CD4-positive, alpha-beta T cell treated with Interleukin-15 for 1 hour (primary cell): ENCODE results near the gene NECAB2.
A peak's percentile ranks its signal among the peaks of the same experiment; 100 is the strongest.

Experiments used
- DNase-seq: peaks from one replicate; pipeline ENCODE4 v3.0.0-alpha.2; 2020

Gene NECAB2

DNA sequence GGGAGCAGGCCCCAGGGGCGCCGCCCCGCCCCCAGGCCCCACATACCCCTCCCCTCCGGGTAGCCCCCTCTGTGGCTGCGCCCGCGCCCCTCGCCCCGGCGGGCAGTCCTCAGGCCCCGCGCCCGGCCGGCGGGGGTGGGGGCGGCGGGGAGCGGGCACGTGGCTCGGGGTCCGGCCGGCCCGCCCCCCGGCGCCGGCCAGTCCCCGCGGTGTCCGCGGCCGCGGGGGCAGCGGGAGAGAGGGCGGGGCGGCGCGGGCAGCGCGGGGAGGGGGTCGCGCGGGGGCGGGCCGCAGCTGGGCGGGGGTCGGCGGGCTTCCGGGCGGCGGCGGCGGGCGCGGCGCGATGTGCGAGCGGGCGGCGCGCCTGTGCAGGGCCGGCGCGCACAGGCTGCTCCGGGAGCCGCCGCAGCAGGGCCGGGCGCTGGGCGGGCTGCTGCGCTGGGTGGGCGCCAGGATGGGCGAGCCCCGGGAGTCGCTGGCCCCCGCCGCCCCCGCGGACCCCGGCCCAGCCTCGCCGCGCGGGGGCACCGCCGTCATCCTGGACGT lies 335 bp downstream of the NECAB2 start:
- DNase-seq: no peak

DNA sequence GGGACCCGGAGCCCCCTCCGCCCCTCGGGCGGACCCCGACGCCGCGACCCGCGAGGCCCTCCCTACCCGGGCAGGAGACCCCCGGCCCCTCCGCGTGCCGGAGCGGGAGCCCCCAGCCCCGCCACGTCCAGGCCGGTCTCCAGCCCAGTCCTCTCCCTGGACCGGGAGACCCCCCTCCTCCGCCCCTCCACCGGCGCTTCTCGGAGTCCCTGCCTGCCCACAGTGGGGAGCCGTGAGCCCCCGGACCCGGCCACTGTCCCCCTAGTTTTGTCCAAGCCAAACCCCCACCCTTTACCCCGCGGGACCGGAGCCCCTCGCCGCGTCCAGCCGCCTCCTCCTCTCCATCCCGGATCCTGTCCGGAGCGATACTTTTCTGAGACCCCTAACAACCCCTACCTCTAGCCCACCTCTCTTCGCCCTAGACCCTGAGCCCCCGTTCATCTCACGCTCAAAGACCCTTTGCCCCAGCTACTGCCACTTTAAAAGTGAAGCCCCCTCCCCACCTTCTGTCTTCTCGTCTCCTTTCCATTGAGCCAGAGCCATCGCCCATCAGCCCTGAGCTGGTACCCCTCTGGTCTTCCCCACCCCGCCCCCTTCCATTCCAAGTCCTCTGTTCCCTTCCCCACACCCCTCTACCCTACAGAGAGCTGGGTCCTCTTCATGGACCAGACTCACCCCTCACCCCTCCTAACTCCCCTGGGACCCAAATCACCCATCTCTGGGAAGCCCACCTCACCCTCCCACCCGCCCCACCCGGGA lies 1.0 kb downstream of the NECAB2 start:
- DNase-seq: no peak

DNA sequence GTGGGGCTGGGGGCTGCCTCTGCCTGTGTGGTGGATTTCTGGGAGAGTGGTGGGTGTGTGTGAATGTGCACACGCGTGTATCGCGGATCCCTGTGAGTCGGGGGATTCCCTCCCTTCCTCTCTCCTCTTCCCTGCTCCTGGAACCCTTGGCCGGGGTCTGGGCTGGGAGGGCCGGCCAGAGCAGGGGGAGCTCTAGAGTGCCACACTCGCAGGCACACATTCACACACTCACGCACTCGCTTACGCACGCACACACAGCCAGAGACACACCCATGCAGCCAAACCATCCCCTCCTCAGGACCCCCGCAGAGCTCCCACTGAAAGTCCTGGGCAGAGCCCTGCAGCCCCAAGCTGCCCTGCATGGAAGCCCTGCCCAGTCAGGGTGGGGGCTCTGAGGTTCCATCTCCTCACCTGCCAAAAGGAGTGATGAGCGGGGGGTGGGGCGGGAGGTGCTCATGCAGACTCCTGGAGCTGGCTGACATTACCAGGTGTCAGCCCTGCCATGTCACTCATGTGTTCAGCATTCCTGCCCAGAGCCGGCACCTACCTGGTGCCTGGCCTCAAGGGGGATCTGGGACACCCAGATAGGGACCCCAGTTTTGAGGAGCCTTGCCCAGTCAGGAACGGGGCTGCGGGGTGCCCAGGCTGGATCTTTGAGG lies 1.9 kb downstream of the NECAB2 start:
- DNase-seq: no peak

DNA sequence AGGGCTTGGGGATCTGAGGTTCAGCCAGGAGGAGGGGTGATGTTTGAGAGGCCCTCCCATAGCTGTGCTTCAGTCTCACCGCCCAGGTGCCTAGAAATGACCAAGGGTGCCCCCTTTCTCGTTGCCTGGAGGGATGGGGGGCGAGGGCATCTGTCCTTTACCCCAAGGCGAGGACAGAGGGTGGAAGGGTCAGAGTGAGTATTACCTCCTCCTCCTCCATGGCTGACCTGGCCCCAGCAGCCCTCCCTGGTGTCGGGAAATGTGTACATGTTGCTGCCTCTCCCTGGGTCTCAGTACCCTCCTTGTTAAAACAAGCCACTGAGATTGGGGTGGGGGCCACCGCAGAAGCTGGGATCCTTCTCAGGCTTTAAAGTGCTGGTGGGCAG lies 2.4 kb downstream of the NECAB2 start:
- DNase-seq: no peak

DNA sequence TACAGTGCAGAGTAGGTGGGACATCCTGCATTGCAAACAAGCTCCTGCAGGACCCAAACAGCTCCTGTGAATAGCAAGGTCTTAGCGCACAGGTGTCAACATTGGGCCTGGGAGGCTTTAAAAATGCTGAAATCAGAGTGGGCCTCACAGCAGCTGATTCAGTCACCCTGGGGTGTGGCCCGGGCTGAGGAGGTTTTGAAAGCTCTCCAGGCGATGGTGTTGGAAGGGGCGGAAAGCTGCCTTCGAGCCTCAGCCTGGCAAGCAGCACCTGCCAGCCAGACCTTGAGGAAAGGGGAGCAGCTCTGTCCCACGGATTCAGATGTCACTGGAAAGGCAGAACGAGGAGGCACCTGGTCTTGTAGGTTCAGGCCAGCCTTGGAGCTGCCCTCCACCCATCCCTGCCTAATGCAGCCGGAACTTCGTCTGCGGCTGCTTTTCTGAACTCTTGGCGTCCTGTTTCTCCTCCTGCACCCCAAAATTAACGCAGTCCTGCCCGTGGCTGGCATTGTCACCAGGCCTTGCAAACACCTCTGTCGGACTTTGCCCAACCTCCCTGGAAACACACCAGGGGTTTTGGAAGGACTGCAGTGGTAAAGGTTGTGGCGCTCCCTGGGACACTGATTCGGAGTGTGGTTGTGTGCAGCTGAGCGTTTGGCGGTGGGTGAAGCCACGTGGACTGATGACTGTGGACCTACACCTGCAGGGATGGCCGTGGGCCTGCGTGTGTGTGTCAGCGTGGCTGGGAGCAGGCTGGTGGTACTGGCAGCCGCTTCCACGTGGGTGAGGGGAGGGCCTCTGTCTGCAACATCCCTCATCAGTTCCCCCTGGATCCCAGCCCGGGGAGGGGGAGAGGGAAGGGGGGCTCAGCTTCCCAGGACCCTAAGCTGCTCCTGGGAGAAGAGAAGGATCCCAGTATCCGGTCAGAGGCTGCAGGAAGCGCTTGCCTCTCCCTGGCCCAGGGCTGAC lies 3.4 kb downstream of the NECAB2 start:
- no peak for DNase-seq

DNA sequence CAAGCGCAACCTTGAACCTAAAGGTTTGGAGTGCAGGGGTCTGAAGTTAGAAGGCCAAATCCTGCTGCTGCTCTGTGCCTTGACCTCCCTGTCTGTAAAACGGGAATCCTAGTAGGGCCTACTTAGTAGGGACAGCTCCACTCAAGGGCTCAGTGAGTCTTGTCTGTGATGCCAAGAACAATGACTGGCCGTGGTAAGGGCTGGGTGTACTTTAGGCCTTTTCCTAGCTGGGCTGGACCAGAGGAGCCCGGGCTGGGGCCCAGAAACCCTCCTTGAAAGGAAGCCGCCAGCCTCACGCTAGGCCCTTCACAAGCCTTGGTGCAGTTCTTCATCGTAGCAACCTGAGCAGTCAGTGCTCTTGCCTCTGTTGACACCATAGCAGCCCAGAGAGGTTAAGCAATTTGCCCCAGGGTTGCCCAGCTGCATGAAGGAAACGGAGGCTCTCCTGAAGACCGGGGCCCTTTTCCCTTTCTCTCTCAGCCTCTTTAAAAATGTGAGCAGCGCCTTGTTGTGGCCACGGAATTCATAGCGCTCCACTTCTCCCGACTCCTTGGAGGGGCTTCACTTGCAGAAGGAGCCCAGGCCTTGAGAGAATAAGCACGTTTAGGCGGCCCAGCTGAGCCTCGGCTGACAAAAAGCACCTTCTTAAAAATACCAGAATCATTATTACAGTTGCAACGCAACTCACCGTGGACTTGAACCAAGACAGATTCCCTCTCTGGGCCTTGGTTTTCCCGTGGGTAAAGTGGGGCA lies 4.4 kb downstream of the NECAB2 start:
- DNase-seq: no peak

DNA sequence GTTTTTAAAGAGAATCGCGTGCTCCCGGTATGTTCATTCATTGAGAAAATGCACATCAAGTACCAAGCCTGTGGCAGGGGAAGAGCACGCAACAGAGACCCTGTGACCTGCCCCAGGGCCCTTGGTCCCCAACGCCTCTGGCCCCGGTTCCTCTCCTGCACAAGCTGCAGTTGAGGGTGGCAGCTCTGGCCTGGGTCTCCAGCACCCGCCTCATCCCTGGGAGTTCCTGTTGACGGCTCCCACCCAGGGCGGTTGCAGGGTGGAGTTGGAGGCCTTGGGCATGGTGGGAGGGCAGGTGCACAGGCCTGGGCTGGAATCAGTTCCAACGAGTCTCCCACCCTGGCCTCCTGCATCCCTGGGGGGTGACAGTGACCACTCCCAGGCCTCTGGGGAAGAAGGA lies 5.0 kb downstream of the NECAB2 start:
- DNase-seq: no peak

DNA sequence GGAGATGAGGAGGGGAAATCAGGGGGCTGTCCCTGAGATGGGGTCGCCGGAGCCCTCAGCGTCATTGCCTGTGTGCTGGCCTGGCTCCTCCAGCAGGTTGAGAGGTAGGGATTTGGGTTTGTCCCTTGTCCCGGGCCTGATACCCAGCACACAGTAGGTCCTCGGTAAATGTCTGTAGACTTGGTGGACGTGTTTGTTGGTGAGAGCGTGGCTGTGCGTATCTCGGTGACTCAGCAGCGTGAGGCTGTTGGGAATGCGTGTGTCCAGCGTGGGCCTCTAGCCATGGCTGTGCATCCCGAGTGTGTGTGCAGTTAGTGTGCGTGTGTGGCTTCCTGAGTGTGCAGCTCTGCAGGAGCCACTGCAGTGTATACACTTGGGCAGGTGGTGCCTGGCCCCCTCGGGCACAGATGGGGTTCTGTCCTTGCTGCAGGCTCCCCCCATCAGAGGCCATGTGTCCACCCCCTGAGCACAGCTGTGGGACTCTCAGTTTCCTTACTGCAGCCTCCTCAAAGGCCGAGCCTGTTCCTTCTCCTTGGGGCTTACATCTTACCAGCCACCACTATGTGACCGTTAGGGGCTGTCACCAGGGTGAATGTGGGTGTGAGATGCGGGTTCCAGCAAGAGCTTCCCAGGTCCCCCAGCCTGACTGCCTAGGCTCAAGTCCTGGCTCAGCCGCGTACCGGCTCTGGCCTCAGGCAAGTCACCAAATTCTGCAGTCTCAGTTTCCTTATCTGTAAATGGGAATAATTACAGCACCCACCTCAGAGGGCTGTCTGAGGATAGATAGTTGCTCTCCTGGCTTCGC lies 5.7 kb downstream of the NECAB2 start:
- no peak for DNase-seq

DNA sequence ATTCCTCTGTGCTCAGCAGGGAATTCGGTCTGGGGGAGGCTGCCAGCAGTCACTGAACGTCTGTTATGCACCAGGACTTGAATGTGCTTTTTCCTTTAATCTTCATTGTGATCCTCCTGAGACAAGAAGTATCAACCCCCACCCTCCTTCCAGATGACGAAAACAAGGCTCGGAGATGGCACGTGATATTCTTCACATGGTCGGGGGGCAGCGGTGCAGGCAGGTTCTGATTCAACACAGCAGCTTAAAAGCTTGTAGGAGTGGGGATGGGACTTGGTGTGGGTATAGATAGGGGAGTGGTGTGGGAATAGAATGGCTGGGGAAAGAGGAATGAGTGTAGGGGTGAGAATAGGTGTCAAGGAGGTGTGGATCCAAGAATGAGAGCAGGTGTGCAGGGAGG lies 6.4 kb downstream of the NECAB2 start:
- no peak for DNase-seq

DNA sequence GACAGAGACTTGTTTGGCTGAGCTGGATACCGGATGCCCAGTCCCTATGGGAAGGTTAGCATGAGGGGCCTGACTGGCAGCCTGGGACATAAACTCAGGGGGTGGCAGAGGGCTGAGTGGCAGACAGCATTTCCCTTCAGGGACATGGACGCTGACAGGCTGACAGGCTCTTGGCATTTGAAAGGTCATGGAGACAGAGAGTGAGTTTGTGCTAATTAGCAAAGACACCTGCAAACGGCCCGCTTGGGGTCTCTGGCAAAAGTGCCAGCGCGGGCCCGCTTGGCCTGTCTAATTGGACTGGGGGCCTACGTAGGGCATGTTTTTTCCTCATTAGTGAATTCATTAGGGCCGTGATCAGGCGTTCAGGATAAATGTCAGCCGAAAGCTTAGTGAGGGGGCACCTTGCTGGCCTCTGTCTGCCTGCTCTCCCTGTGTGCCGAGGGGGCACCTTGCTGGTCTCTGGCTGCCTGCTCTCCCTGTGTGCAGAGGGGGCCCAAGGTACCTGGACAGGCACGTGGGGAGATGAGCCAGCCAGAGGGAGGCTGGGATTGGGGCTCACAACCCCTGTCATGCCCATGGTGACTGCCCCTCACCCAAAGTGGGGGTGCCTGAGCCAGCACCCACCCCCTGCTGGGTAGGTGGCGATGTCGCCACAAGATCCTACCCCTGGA lies 7.7 kb downstream of the NECAB2 start:
- DNase-seq: no peak

DNA sequence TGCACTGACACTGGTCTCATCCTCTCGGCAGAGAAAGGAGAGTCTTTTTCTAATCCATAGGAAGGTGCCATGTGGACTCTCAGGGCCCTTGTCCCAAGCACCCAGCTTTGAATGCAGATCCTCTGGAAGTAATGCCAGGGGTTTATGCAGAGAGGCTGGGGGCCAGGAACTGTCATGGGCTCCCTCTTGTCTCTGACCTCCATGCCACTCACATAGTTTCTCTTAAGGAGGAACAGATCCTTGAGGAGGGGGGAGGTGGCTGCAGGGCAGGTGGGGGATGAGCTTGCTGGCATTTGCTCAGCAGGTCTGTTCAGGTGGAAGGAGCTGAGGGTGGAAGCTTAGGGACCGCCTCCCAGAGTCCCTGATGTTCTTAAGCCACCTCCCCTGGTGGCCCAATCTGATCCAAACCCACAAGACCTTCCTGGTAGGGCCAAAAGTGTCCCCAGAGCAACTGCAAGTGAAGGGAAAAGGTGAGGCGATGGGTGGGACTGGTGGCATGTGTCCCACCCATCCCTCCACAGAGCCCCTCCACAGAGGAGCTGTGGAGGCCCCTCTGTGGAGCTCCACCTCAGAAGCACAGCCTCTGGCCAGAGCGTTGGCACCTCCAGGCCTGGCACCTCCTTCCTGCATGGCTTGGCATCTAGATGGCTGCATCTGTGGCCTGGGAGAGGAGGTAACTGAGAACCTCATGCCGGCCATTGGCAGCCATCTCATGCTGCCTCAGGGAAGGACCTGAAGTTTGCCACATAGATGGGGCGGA lies 9.2 kb downstream of the NECAB2 start:
- DNase-seq: no peak

DNA sequence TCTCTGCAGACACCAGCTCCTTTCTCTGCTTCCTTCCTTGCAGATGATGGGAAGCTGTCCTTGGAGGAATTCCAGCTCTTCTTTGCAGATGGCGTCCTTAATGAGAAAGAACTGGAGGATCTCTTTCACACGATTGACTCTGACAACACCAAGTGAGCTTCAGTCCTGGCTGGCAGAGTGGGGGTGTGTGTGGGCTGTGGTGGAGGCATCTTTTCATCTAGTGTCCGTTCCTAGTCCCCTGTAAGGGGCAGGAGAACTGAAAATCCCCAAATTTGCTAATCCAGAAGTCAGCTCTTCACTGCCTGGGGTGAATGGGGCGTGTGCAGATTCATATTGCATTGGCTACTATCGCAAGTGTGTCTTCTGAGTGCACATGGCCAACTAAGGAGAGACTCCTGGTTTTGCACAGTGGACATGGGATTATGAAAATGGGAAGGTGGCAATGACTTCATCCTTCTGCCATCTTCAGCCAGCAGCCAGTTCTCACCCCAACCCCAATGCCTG lies 10.4 kb downstream of the NECAB2 start:
- DNase-seq: no peak

DNA sequence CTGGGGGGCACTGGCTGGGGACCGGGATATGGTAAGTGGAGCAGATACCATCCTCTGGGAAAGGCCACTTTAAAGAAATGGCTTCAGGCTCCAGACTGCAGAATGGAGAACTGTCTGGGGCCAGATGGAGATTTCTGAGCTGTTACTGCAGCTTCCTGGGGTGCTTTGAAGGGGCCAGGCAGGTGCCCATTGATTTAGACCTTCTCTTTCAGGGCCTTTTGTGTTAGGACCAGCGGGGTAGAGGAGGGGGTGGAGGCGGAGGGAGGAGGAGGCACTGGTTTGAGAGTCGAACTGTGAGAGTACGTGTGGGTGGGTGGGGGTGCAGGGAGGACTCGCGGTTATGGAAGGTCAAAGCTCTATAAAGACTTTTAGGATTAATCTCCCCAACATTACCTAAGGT lies 11.4 kb downstream of the NECAB2 start:
- DNase-seq: no peak

DNA sequence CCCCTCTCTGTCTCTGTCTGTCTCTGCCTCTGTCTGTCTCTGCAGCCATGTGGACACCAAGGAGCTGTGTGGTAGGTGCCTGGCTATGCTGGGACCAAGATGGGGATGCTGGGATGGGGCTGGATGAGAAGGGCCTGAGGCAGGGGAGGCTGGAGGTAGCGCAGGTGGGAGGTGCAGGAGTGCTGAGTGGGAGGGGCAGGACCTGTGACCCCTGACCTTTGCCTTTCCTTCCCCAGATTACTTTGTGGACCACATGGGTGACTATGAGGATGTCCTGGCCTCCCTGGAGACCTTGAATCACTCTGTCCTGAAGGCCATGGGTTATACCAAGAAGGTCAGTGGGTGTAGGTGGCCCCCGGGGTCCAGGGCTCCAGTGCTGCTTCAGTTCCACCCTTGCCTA lies 12.8 kb downstream of the NECAB2 start:
- no peak for DNase-seq

DNA sequence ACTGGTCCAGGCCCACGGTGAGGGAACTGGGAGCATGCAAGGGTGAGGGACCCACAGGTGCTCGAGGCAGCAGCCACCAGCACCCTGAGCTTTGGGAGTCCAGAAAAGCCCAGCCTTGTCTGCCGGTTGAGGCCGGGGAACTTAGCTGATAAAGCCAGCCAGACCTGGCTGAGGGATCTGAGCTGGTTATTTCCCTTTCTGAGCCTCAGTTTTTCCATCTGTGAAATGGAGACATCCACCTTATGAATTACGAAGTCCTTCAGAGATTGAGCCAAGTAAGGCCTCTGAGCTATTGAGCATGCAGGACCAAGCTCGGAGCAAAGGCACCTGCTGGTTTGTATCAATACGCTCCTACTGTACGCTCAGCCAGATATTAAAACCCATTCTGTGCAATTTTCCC lies 13.8 kb downstream of the NECAB2 start:
- no peak for DNase-seq

DNA sequence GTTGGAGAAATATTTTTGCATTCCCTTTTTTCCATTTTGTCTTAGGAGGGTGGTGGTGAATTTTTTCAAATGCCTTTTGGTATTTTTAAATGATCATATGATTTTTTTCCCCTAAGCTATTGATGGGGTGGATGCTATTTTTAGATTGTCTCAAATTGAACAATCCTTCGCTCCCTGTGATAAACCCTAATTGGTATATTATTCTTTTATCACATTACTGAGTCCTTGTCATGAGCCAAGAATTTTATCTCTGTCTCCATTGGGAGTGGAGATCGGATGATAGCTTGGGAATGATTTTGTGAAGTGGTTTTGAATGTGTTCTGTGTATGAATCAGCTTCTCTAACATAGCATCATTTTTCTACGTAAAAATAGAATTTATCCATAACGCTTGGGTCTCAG lies 15.4 kb downstream of the NECAB2 start:
- no peak for DNase-seq

DNA sequence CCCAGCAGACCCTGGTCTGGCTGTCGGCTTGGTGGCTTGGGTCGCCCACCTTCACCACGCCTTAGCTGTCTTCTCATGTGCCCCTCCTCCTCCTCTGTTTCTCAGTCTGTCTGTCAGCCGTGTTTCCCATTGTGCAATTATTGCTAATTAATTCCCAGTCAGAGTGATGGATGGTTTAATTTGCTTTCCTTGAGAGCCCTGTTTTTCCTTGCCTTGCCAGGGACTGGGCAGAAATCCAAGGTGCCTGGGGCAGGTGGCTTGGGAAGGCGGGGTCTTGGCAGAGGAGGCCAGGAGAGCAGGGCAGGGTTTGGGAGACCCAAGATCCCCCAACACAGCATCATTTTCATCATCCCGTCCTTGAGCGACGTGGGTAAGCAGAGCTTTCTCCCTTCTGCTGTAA lies 21.3 kb downstream of the NECAB2 start:
- no peak for DNase-seq

DNA sequence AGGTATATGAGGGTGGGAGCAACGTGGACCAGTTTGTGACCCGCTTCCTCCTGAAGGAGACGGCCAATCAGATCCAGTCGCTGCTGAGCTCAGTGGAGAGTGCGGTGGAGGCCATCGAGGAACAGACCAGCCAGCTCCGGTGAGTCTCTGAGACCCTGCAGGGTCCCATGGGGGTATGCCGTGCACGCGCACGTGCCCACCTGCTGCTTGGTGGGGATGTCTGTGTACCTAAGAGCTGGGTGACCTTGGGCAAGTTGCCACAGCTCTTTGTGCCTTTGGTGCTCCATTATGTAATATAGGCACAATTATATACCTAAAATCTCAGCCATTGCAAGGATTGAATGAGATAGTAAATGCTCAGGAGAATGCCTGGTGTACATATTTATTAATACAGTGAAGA lies 22.4 kb downstream of the NECAB2 start:
- no peak for DNase-seq

DNA sequence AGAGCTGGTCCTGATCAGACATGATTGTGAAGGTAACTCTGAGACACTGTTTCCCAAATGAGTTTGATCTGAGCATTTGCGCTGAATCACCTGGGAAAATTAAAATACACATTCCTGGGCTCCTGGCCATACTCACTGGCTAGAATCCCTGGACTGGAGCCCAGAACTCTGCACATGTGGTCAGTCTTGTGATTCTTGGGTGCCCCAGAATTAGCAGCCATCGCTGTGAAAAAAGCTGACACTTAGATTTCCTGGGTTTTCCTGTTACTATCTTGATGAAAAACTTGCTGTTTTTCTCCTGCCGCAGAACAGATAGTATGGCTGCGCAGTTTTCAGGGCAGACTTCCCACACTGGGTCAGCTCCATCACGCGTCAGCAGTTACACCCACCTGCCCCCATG lies 24.6 kb downstream of the NECAB2 start:
- DNase-seq: no peak

DNA sequence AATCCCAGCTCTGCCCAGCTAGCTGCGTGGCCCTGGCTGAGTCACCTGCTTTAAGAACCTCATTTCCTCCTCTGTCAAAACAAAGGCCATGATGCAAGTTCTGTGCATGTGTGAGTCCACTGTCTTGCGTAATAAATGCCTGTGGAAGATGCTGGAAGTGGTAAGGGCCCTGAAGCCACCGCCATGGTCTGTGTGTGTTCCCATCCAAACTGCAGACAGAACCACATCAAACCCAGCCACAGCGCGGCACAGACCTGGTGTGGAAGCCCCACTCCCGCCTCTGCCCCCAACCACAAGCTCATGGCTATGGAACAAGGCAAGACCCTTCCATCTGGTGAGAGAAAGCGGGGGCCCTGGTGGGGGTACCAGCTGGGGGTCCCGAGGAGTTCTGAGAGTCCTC lies 26.0 kb downstream of the NECAB2 start:
- peak; percentile 60 for DNase-seq
